Vagina (tissue), 2 donors: ENCODE data around the gene SUPT3H.

Source experiments
- POLR2A ChIP-seq, 2 donors: fragments of 450-650 bp; IDR thresholded peaks; one replicate each; pipeline ENCODE4 v1.6.1; 2017; ENCODE audit warnings: antibody characterized with exemption in 2 of 2, mild to moderate bottlenecking in 2 of 2, moderate library complexity in 2 of 2
- POLR2AphosphoS5 ChIP-seq, 2 donors: sonication (generic); formaldehyde crosslinking; IDR thresholded peaks; one replicate each; pipeline ENCODE4 v1.9.0; 2017; ENCODE audit warnings: antibody characterized with exemption in 2 of 2, mild to moderate bottlenecking in 2 of 2, low read depth in 1 of 2; ENCODE audit not compliant: insufficient read depth in 1 of 2
- TF ChIP-seq, protein P1 (sequence below), 3 experiments: fragments of 450-650 bp in 2 of 3; fragments of 200-600 bp in 1 of 3; sonication (generic) in 1 of 3; IDR thresholded peaks; one replicate each; pipeline ENCODE4 v1.5.1; 2017 to 2019; ENCODE audit warnings: antibody characterized with exemption in 3 of 3, mild to moderate bottlenecking in 2 of 3, moderate library complexity in 2 of 3

DNA sequence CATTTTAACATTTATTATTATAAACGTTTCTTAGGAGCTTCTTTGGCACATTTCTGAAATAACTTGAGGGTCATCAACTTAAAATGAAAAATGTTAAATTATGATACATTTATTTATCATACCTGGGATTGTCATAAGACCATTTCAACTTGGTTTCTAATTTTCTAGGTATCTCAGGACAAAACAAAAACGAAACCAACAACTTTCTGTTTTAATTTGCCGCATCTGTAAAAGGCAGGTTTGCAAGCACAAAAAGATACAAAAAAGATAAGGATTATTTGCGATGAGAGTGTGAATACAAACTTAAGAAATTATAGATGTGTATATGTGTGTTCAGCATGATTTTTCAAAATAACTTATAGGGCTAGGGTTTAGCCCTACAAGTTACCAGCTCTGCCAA is 444.6 kb downstream of the SUPT3H start:
- TF ChIP-seq, protein P1, sequence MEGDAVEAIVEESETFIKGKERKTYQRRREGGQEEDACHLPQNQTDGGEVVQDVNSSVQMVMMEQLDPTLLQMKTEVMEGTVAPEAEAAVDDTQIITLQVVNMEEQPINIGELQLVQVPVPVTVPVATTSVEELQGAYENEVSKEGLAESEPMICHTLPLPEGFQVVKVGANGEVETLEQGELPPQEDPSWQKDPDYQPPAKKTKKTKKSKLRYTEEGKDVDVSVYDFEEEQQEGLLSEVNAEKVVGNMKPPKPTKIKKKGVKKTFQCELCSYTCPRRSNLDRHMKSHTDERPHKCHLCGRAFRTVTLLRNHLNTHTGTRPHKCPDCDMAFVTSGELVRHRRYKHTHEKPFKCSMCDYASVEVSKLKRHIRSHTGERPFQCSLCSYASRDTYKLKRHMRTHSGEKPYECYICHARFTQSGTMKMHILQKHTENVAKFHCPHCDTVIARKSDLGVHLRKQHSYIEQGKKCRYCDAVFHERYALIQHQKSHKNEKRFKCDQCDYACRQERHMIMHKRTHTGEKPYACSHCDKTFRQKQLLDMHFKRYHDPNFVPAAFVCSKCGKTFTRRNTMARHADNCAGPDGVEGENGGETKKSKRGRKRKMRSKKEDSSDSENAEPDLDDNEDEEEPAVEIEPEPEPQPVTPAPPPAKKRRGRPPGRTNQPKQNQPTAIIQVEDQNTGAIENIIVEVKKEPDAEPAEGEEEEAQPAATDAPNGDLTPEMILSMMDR (IDR thresholded peaks at IDR 0.05): no peak
- TF ChIP-seq POLR2A (IDR thresholded peaks at IDR 0.05) (no peak), POLR2AphosphoS5 (IDR thresholded peaks at IDR 0.05; ENCODE audit: insufficient read depth in 1 of 2, low read depth in 1 of 2) (no peak)
